WTC11 (cell line): Measurements from ENCODE around the gene CES3. TPM values are rescaled to one million over a fixed set of nuclear protein-coding genes. Genes with fewer than 3 reads are reported as not detected.
A peak's percentile ranks its signal among the peaks of the same experiment; 100 is the strongest.

Experiments used
- ATAC-seq: fragments of 200-7000 bp; cut with Tn5 transposase; 2 replicates; pipeline ENCODE4 v1.10.0; 2021; ENCODE audit warnings: mild to moderate bottlenecking, moderate library complexity
- CTCF ChIA-PET: fragments of 300-600 bp; sonication (Branson Sonifier 250); formaldehyde crosslinking; loops from one replicate; lab custom pipeline; 2021; ENCODE audit warnings: antibody characterized with exemption; lab: Charles Lee
- POLR2A ChIA-PET: fragments of 350-600 bp; sonication (Branson Sonifier 250); formaldehyde crosslinking; loops from one replicate; lab custom pipeline; 2021; ENCODE audit warnings: antibody characterized with exemption; lab: Charles Lee
- DNase-seq: peaks from one replicate; pipeline ENCODE4 v3.0.0; 2021; ENCODE audit warnings: low spot score
- H3K27ac Mint-ChIP-seq: 2 replicates; pipeline ENCODE4 v1.8.0; 2021; ENCODE audit warnings: mixed read lengths
- H3K27me3 Mint-ChIP-seq: 2 replicates; pipeline ENCODE4 v1.8.0; 2021; ENCODE audit warnings: low read depth, mild to moderate bottlenecking, moderate library complexity, mixed read lengths
- H3K36me3 Mint-ChIP-seq: 2 replicates; pipeline ENCODE4 v1.8.0; 2021; ENCODE audit warnings: mixed read lengths
- H3K4me1 Mint-ChIP-seq: 2 replicates; pipeline ENCODE4 v1.8.0; 2022; ENCODE audit warnings: mixed read lengths
- H3K4me3 Mint-ChIP-seq: 2 replicates; pipeline ENCODE4 v1.8.0; 2021; ENCODE audit warnings: mild to moderate bottlenecking, moderate library complexity, mixed read lengths
- H3K9me3 Mint-ChIP-seq: 2 replicates; pipeline ENCODE4 v1.8.0; 2021; ENCODE audit warnings: mixed read lengths
- ARID4B ChIP-seq: sonication (generic); formaldehyde crosslinking; IDR thresholded peaks from 2 replicates; pipeline ENCODE4 v1.8.0; 2023; ENCODE audit warnings: missing genetic modification reagents, mild to moderate bottlenecking, borderline replicate concordance
- CREM ChIP-seq: sonication (generic); formaldehyde crosslinking; IDR thresholded peaks from 2 replicates; pipeline ENCODE4 v1.8.1; 2022; ENCODE audit warnings: mild to moderate bottlenecking, missing genetic modification reagents, moderate library complexity
- E2F5 ChIP-seq: sonication (generic); formaldehyde crosslinking; IDR thresholded peaks from 2 replicates; pipeline ENCODE4 v1.8.1; 2022; ENCODE audit warnings: mild to moderate bottlenecking, moderate library complexity, missing genetic modification reagents
- FOXP4 ChIP-seq: sonication (generic); formaldehyde crosslinking; IDR thresholded peaks from 2 replicates; pipeline ENCODE4 v1.8.0; 2022; ENCODE audit warnings: mild to moderate bottlenecking, missing genetic modification reagents
- GABPB1 ChIP-seq: sonication (generic); formaldehyde crosslinking; IDR thresholded peaks from 2 replicates; pipeline ENCODE4 v1.8.1; 2023; ENCODE audit warnings: mild to moderate bottlenecking, missing genetic modification reagents
- IRF1 ChIP-seq: sonication (generic); formaldehyde crosslinking; IDR thresholded peaks from 2 replicates; pipeline ENCODE4 v1.8.0; 2023; ENCODE audit warnings: missing genetic modification reagents
- IRF2 ChIP-seq: sonication (generic); formaldehyde crosslinking; IDR thresholded peaks from 2 replicates; pipeline ENCODE4 v1.8.0; 2022; ENCODE audit warnings: low read depth, missing genetic modification reagents, borderline replicate concordance
- NFYB ChIP-seq: sonication (generic); formaldehyde crosslinking; conservative IDR thresholded peaks from 2 replicates; pipeline ENCODE4 v1.8.0; 2022; ENCODE audit warnings: low read depth, missing genetic modification reagents
- SMAD3 ChIP-seq: sonication (generic); formaldehyde crosslinking; IDR thresholded peaks from 2 replicates; pipeline ENCODE4 v1.8.0; 2022; ENCODE audit warnings: missing genetic modification reagents, mild to moderate bottlenecking, borderline replicate concordance
- SP1 ChIP-seq: sonication (generic); formaldehyde crosslinking; conservative IDR thresholded peaks from 2 replicates; pipeline ENCODE4 v1.8.1; 2022; ENCODE audit warnings: missing genetic modification reagents
- TEAD1 ChIP-seq: sonication (generic); formaldehyde crosslinking; IDR thresholded peaks from 2 replicates; pipeline ENCODE4 v1.8.0; 2022; ENCODE audit warnings: mild to moderate bottlenecking, missing genetic modification reagents
- ZBTB43 ChIP-seq: sonication (generic); formaldehyde crosslinking; IDR thresholded peaks from 2 replicates; pipeline ENCODE4 v1.8.1; 2023; ENCODE audit warnings: mild to moderate bottlenecking, missing genetic modification reagents
- ZNF219 ChIP-seq: sonication (generic); formaldehyde crosslinking; IDR thresholded peaks from 2 replicates; pipeline ENCODE4 v1.8.0; 2023; ENCODE audit warnings: missing genetic modification reagents, mild to moderate bottlenecking, borderline replicate concordance
- ZNF232 ChIP-seq: sonication (generic); formaldehyde crosslinking; IDR thresholded peaks from 2 replicates; pipeline ENCODE4 v1.8.0; 2022; ENCODE audit warnings: mild to moderate bottlenecking, missing genetic modification reagents
- ZNF396 ChIP-seq: fragments of 250-450 bp; sonication (Bioruptor Pico); IDR thresholded peaks from 2 replicates; pipeline ENCODE4 v1.8.0; 2021; ENCODE audit warnings: mild to moderate bottlenecking, moderate library complexity, borderline replicate concordance
- ZNF416 ChIP-seq: fragments of 250-450 bp; sonication (Bioruptor Pico); IDR thresholded peaks from 2 replicates; pipeline ENCODE4 v1.9.0; 2021; ENCODE audit warnings: mild to moderate bottlenecking, inconsistent platforms
- total RNA-seq: library from RNA; stranded (reverse); gene quantifications from 3 replicates; pipeline ENCODE4 v1.2.3, GENCODE V29; 2021
- TF ChIP-seq, protein P1 (sequence below): sonication (generic); formaldehyde crosslinking; IDR thresholded peaks from 2 replicates; pipeline ENCODE4 v1.8.1; 2023; ENCODE audit warnings: mild to moderate bottlenecking, missing genetic modification reagents, moderate library complexity
- TF ChIP-seq, protein P2 (sequence below): sonication (generic); formaldehyde crosslinking; IDR thresholded peaks from 2 replicates; pipeline ENCODE4 v1.8.1; 2023; ENCODE audit warnings: mild to moderate bottlenecking, missing genetic modification reagents, moderate library complexity
- TF ChIP-seq, protein P3 (sequence below): sonication (generic); formaldehyde crosslinking; IDR thresholded peaks from 2 replicates; pipeline ENCODE4 v1.8.0; 2022; ENCODE audit warnings: mild to moderate bottlenecking, missing genetic modification reagents
- TF ChIP-seq, protein P4 (sequence below): fragments of 200-600 bp; IDR thresholded peaks from 2 replicates; pipeline ENCODE4 v1.8.0; 2022; ENCODE audit warnings: antibody characterized with exemption

Gene CES3
- total RNA-seq, 1 experiment from 2014 or later: 3.3 TPM

DNA sequence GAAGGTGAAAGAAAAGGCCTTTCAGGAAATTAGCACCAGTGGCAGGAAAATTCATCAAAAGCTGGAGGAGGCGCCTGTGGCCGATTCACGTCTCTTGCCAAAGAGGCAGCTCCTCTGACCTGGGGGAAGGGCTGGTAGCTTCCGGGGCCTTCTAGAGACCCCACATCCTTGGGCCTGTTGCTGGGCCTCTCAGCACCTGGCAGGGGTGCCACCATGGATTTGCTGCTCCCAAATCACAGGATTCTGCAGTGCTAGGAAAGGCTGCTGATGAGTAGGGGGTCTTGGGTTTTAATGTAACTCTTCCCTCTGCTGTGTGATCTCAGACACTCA lies 56.3 kb downstream of the CES3 start:
- no peaks in the 10 kb centered on the region for H3K4me1 Mint-ChIP-seq
- H3K27ac Mint-ChIP-seq: no peak overlapping the region
- ATAC-seq: no peak
- no peak overlapping the region for H3K4me3 Mint-ChIP-seq
- no peak for TF ChIP-seq IRF1 (CRISPR knock-in tag)
- TF ChIP-seq TEAD1: no peak
- TF ChIP-seq, protein P1, sequence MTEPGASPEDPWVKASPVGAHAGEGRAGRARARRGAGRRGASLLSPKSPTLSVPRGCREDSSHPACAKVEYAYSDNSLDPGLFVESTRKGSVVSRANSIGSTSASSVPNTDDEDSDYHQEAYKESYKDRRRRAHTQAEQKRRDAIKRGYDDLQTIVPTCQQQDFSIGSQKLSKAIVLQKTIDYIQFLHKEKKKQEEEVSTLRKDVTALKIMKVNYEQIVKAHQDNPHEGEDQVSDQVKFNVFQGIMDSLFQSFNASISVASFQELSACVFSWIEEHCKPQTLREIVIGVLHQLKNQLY (CRISPR knock-in tag): no peak
- TF ChIP-seq ZNF219 (CRISPR knock-in tag): no peak
- no peak for TF ChIP-seq ZNF396
- no peak for TF ChIP-seq ZNF416 (CRISPR knock-in tag)
- no peak for TF ChIP-seq IRF2 (CRISPR knock-in tag)
- no peaks in the 10 kb centered on the region for H3K9me3 Mint-ChIP-seq
- CTCF ChIA-PET: interaction anchor here (0.8 to 3.3 kb wide), 54 partner anchors 9 to 918 kb away, joined by 3 to 79 read pairs (median 5); partner anchors contain the start of genes B3GNT9, CBFB, CES3 and ELMO3
- POLR2A ChIA-PET: interaction anchor here (0.8 to 1.7 kb wide), 2 partner anchors 13 to 138 kb away, joined by 3 to 4 read pairs; no protein-coding TSS in a partner anchor
- H3K27me3 Mint-ChIP-seq: peaks cover 46% of the 10 kb centered on the region
- DNase-seq: no peak
- H3K36me3 Mint-ChIP-seq: no peaks in the 10 kb centered on the region

DNA sequence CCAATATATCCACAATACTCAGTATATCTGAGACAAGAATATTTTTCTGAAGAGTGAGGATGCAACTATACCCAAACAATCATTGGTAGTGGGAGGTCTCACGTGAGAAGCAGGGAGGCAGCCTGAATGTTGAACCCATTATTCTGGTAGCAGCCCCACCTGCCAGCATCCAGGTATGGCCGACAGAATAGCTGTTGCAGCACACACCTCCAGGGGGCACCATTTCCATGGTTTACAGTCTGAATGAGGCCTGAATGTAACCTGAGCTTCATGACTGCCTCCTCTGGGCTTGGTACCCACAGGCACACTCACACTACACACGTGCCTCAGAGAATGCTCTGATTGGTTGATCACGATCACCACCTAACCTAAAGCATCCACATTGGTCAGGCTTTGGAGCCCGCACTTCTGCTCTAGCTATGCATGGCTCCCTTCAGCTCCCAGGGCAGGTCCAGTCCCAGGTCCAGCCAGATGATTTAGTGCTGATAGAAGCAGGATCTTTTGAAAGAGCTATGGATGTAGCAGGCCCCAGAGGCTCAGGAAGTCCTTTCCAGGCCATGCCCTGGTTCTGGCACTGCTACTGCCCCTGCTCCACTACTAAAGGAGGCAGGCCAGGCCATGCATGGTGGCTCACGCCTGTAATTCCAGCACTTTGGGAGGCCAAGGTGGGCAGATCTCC lies 56.9 kb downstream of the CES3 start:
- ChIA-PET CTCF (interaction anchor here (0.5 to 3.3 kb wide), 78 partner anchors 10 to 918 kb away, joined by 3 to 79 read pairs (median 4); partner anchors contain the start of genes B3GNT9, CBFB, CES3 and ELMO3), POLR2A (interaction anchor here (0.6 to 1.7 kb wide), 3 partner anchors 12 to 137 kb away, joined by 3 to 4 read pairs (median 3); no protein-coding TSS in a partner anchor)
- DNase-seq: peak; percentile 95
- Mint-ChIP-seq H3K4me3 (no peak overlapping the region), H3K9me3 (no peaks in the 10 kb centered on the region), H3K4me1 (no peaks in the 10 kb centered on the region), H3K27me3 (peaks cover 41% of the 10 kb centered on the region), H3K36me3 (no peaks in the 10 kb centered on the region), H3K27ac (no peak overlapping the region)
- ATAC-seq: peak; percentile 96
- 0 out of 2 replicates have a peak, but pooled peaks have one; percentile 16 for TF ChIP-seq E2F5 (CRISPR knock-in tag)
- TF ChIP-seq, protein P2, sequence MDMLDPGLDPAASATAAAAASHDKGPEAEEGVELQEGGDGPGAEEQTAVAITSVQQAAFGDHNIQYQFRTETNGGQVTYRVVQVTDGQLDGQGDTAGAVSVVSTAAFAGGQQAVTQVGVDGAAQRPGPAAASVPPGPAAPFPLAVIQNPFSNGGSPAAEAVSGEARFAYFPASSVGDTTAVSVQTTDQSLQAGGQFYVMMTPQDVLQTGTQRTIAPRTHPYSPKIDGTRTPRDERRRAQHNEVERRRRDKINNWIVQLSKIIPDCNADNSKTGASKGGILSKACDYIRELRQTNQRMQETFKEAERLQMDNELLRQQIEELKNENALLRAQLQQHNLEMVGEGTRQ (CRISPR knock-in tag): peak; percentile 93
- peak; percentile 72; the same call in 1 of the 2 replicates for TF ChIP-seq ZNF232 (CRISPR knock-in tag)
- peak; percentile 72; the same call in 1 of the 2 replicates for TF ChIP-seq SP1 (CRISPR knock-in tag)
- peak; percentile 70; the same call in 1 of the 2 replicates for TF ChIP-seq TEAD1
- peak; percentile 47; the same call in 1 of the 2 replicates for TF ChIP-seq GABPB1
- 0 out of 2 replicates have a peak, but pooled peaks have one; percentile 27 for TF ChIP-seq CREM (CRISPR knock-in tag)
- no peak for TF ChIP-seq FOXP4
- TF ChIP-seq, protein P3, sequence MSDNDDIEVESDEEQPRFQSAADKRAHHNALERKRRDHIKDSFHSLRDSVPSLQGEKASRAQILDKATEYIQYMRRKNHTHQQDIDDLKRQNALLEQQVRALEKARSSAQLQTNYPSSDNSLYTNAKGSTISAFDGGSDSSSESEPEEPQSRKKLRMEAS: peak; percentile 86
- no peak for TF ChIP-seq ARID4B
- no peak for TF ChIP-seq ZBTB43
- TF ChIP-seq, protein P4, sequence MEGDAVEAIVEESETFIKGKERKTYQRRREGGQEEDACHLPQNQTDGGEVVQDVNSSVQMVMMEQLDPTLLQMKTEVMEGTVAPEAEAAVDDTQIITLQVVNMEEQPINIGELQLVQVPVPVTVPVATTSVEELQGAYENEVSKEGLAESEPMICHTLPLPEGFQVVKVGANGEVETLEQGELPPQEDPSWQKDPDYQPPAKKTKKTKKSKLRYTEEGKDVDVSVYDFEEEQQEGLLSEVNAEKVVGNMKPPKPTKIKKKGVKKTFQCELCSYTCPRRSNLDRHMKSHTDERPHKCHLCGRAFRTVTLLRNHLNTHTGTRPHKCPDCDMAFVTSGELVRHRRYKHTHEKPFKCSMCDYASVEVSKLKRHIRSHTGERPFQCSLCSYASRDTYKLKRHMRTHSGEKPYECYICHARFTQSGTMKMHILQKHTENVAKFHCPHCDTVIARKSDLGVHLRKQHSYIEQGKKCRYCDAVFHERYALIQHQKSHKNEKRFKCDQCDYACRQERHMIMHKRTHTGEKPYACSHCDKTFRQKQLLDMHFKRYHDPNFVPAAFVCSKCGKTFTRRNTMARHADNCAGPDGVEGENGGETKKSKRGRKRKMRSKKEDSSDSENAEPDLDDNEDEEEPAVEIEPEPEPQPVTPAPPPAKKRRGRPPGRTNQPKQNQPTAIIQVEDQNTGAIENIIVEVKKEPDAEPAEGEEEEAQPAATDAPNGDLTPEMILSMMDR: peak; percentile 85
- peak; percentile 84 for TF ChIP-seq NFYB
- peak; percentile 83; the same call in 1 of the 2 replicates for TF ChIP-seq SMAD3 (CRISPR knock-in tag)
